VCaP (cell line): ENCODE results near the gene SRM.
"Not testable (repeated sequence)": the region's sequence is repeated elsewhere in the genome, so short reads cannot be mapped to it uniquely, and the experiment has no call there.

ENCODE experiments used
- H3K27ac ChIP-seq: fragments of 450-650 bp; 2 replicates; pipeline ENCODE4 v1.5.1; 2017
- TF ChIP-seq, protein P1 (sequence below): fragments of 450-650 bp; conservative IDR thresholded peaks from 2 replicates; pipeline ENCODE4 v1.5.1; 2017; ENCODE audit warnings: mild to moderate bottlenecking, moderate library complexity

The SRM gene

DNA sequence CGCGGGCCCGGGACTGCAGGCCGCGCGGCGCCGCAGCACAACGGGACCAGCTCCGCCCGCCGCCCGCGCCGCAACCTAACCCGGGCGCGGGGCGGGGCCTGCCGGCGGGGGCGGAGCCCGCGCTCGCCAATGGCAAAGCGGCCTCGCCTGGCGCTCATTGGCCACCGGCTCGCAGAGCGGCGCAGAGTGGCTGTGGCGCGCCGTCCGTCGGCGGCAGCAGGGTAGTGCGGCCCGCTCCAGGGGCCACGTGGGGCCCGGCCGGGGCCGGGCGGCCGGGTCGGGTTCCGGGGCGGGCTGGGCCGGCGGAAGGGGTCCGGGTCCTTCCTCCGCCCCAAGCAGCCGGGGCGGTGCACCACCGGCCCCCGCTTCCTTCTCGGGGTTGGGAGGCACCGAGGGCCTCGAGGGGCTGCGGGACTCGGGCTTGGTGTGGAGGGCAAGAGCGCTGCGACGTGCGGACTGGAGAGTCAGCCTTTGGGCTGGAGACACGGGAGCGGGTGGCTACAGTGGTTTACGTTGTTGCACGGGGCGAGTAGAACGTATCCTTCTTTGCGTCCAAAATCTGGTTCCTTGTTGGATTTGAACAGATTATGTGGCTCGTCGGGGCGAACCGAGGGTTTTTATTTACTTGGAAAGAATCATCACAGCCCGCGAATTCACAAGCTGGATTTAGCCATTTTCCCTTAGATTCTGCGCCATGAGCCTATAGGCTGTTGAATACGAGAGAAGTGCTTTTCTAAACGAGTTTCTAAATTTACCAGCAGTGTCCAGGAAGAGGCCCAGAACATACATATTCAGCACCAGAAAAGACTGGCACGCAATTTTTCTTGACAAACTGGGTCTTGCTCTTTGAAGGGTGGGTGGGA lies at the start of gene SRM:
TSS of gene SRM (minus strand) at position 51 of the 863 bp plus-strand sequence. CDS start 75 bp downstream, outside the sequence.
- TF ChIP-seq, protein P1, sequence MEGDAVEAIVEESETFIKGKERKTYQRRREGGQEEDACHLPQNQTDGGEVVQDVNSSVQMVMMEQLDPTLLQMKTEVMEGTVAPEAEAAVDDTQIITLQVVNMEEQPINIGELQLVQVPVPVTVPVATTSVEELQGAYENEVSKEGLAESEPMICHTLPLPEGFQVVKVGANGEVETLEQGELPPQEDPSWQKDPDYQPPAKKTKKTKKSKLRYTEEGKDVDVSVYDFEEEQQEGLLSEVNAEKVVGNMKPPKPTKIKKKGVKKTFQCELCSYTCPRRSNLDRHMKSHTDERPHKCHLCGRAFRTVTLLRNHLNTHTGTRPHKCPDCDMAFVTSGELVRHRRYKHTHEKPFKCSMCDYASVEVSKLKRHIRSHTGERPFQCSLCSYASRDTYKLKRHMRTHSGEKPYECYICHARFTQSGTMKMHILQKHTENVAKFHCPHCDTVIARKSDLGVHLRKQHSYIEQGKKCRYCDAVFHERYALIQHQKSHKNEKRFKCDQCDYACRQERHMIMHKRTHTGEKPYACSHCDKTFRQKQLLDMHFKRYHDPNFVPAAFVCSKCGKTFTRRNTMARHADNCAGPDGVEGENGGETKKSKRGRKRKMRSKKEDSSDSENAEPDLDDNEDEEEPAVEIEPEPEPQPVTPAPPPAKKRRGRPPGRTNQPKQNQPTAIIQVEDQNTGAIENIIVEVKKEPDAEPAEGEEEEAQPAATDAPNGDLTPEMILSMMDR, result no peak
- H3K27ac ChIP-seq, result peak within 1 kb of the TSS; percentile 91

DNA sequence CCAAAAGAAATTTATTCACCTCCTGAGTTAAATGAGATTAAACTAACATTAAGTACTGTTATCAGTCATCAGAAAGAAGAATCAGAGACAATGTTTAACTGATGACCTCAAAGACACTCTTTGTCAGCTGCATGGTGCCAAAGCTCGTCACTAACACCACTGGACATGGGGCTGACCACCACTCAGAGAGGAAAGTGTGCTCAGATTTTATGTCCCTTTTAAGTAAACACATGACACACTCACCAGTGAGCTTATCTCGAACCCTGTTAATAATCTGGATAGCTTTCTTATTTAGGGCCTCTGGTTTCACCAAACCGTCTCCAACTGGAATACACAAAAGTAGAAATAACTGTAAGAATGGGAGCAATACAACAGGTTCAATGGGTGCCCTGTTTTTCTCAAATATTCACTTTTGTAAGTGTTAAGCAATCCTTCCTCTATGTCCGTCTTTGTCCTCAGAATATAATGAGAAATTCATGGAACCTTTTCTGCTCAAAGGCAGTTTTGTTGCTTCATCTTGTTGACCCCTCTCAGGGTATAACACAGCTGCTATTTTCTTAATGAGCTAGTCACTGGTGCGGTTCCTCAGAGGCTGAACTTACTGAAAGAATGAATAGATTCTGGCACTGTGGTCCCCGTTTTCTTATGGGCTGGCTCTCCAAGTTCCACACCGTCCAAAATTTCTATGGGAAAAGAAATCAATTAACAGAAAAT lies 49.4 kb upstream of the SRM start:
- no peak overlapping the region for H3K27ac ChIP-seq
- TF ChIP-seq, protein P1, result no peak

DNA sequence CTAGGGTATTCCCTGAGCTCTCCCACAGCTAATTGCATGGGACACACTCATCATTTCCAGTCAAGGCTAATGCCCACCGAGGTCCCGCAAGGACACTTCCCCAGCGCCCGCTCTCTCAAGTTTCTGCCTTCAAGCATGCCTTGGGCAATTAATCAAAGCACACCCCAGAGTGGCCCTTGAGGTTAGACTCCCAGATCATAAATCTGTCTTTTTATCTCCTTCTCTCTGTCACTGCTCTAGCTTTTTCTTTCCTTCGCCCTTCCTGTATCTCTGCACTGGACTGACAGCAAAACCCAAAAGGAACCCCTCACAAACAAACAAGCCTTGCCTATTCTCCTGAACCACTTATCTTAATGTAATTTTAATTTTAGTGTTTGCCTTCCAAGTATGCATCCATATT lies 47.8 kb upstream of the SRM start:
- H3K27ac ChIP-seq, result no peak overlapping the region
- TF ChIP-seq, protein P1, result no peak

DNA sequence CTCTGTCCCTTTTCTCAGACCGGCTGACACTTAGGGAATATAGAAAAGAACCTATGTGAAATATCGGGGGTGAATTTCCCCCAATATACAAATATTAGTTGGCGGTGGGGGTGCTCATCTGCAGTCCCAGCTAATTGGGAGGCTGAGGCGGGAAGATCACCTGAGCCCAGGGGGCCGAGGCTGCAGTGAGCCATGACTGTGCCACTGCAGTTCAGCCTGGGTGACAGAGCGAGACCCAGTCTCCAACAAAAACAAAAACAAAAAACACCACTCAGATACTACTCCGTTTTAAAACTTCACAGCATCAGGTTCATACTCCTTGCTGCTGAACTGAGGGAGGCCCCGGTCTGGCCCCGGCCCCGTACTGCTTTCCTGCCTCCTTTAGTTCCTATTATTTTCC lies 45.8 kb upstream of the SRM start:
- TF ChIP-seq, protein P1, result no peak
- no peak overlapping the region for H3K27ac ChIP-seq

DNA sequence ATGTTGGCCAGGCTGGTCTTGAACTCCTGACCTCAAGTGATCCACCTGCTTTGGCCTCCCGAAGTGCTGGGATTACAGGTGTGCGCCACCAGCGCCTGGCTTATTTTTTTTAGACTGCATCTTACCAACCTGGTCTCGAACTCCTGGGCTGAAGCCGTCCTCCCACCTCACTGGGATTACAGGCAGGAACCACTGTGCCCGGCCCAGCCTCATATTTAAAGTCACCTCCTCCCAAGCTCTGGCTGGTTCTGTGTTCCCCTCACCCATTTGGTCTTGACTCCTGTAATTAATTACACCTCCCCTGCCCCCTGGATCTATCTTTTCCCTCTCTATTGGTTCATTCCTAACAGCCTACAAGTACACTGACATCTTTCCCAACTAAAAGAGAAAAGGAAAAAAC lies 41.5 kb upstream of the SRM start:
- TF ChIP-seq, protein P1, result no peak
- H3K27ac ChIP-seq, result no peak overlapping the region

DNA sequence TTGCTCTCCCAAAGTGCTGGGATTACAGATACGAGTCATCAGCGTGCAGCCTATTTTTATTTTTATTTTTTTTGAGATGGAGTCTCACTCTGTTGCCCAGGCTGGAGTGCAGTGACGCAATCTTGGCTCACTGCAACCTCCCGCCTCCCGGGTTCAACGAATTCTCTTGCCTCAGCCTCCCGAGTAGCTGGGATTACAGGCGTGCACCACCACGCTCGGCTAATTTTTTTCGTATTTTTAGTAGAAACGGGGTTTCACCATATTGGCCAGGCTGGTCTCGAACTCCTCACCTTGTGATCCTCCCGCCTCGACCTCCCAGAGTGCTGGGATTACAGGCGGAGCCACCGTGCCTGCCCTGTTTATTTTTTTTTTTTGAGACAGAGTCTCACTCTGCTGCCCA lies 41.0 kb upstream of the SRM start:
- H3K27ac ChIP-seq, result not testable (repeated sequence)

DNA sequence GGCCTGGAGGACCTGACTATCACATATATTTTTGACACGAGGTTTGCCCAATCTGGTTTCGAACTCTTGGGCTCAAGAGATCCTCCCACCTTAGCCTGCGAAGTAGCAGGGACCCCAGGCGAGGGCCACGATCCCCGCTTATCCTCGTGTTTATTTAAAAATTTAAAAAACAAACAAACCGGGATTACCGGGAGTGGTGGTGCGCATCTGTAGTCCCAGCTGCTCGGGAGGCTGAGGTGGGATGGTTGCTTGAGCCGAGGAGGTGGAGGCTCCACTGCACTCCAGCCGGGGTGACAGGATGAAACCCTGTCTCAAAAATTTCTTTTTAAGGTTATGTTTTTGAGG lies 40.3 kb upstream of the SRM start:
- peak overlapping the region; percentile 90 for H3K27ac ChIP-seq
- TF ChIP-seq, protein P1, result no peak
